NCI-H2171 (cell line): Measurements from ENCODE around the gene MIOX.

ENCODE experiments used
- DNase-seq: peaks from one replicate; lab custom pipeline; 2025; lab: John Stamatoyannopoulos, UW

The MIOX gene

DNA sequence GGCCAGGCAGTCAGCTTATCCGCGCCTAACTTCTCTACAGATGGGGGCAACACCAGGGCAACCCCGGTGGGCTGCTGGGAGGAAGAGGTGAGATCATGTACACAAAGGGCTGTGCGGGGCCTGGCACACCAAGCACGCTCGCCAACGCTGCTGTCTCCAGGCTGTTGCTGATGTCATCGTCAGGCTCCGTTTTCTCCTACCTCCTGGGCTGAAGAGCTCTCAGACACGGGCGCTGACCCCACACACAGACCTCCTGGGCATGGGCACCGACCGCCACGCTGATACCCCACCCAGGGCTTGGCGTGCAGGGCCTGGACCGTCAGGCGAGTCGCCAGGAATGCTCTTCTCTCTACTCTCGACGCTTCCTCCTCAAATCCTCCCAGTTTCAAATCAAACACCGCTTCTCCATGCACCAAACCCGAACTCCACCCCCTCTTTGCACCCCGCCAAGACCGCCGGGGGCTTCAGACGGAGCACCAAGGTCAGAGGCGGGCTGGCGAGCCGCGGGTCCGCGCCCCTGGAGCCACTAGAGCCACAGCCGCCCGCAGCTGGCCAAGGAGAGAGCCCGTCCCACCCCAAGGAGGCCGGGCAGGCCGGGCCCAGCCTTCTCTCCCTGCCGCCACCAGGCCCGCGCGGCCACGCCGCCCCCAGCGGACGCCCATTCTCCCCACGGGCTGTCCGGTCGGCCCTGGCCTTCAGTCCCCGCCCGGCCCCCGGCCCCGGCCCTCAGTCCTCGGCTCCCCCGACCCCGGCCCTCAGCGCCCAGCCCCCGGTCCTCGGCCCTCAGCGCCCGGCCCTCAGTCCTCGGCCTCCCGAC lies 12.6 kb upstream of the MIOX start:
- no peak for DNase-seq

- peak; percentile 87 for DNase-seq
Observed at GRCh38 chr22:50474710-50475651, 11.7 kb upstream of the MIOX start, which contains the start of gene SBF1. Gene SBF1, minus strand, starts transcription at chr22:50475035. Its CDS starts 195 bp downstream, at chr22:50474840.

GRCh38 chr22:50475652-50476002 lies 11.0 kb upstream of the MIOX start:
- no peak for DNase-seq

GRCh38 chr22:50476868-50477267 lies 9.8 kb upstream of the MIOX start:
- DNase-seq, result peak; percentile 18

GRCh38 chr22:50477923-50478322 lies 8.7 kb upstream of the MIOX start:
- no peak for DNase-seq

DNA sequence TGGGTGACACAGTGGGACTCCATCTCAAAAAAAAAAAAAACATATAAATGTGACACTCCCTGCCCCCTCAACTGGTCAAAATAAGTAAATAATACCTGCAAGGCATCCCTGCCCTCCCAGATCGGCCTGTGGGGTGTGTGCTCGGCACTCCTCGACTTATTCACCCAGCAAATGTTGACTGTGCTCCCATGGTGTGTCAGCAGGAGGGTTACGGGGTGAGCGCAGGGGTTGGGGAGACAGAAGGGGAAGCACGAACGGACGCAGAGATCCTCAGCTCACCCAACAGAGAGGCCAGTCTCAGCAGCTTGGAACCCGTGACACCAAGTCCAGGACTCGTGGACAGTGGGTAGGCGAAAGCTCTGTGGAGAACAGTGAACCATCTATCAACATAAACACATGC lies 6.9 kb upstream of the MIOX start:
- DNase-seq, result no peak

DNA sequence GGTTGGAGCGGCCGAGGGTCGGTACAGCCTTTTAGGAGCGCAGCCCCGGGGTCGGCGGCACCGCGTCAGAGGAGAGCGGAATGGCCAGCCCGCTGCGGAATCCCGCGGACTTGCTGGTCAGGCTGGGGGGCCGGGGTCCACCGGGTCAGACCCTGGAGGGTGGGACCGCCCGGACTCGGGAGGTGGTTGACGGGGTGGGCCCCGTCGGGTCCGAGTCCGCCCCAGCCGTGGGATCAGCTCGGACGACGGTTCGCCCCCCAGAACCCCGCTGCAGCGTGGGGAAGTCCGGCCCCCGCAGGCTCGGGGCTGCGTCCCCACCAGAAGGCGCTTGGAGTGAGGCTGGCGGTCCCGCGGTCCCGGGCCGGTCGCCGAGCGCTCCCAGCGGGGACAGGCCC lies 5.6 kb upstream of the MIOX start:
- DNase-seq, result no peak

DNA sequence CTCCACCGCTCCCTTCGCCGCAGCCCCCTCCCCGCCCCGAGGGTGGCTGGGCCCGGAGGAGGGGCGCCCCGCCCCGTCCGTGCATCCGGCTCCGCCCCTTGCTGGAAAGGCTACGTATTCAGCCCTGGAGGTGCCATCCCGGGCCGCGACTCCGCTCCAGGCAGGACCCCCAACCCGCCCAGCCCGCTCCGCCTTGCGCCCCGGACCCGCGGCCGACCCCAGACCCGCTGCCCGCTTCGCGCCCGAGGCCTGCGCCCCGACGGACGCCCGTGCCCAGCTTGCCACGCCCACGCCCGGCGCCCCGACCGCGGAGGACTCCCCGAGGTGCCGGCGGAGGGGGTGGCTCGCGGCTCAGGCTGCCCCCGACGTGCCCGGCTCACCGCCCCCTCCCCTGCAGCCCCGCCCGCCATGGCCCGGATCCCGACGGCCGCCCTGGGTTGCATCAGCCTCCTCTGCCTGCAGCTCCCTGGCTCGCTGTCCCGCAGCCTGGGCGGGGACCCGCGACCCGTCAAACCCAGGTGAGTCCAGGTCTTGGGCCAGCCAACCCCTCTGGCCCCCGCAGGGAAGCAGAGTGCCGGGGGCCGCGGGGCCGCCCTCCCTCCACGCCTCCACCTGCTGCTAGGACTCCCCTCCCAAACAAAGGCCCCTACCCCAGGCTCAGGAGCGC lies 5.1 kb upstream of the MIOX start, which contains the start of gene ADM2:
Gene ADM2, plus strand, starts transcription at position 104 of the 667 bp plus-strand sequence. Its CDS starts 305 bp downstream, at position 409.
- DNase-seq, result no peak

GRCh38 chr22:50482107-50483074 lies 4.3 kb upstream of the MIOX start:
- DNase-seq, result peak; percentile 35

GRCh38 chr22:50483106-50483505 lies 3.6 kb upstream of the MIOX start:
- peak; percentile 22 for DNase-seq

DNA sequence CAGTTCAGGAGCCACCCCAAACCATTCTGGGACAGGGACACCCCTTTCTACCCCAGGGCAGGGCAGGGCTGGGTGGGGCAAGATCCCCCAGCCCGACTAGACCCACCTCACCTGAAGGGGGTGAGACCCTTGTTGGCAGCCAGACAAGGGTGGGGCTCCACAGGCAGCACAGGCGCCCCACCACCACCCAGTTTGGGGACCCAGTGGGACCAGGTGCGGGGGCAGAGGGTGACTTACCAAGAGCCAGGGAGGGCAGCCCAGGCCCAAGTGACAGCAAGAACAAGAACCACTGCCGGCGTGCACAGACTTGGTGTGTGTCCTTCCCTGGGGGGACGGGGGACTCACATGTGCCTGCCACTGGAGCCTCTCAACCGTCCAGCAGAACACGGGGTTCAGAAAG lies 3.1 kb upstream of the MIOX start:
- DNase-seq, result no peak

- DNase-seq, result no peak
Observed at GRCh38 chr22:50483977-50484853, 2.4 kb upstream of the MIOX start.

- DNase-seq, result no peak
Observed at GRCh38 chr22:50485221-50486131, 1.2 kb upstream of the MIOX start.

GRCh38 chr22:50487290-50488005 lies 789 bp downstream of the MIOX start:
- DNase-seq, result no peak

GRCh38 chr22:50488006-50488677 lies 1.5 kb downstream of the MIOX start:
- no peak for DNase-seq

DNA sequence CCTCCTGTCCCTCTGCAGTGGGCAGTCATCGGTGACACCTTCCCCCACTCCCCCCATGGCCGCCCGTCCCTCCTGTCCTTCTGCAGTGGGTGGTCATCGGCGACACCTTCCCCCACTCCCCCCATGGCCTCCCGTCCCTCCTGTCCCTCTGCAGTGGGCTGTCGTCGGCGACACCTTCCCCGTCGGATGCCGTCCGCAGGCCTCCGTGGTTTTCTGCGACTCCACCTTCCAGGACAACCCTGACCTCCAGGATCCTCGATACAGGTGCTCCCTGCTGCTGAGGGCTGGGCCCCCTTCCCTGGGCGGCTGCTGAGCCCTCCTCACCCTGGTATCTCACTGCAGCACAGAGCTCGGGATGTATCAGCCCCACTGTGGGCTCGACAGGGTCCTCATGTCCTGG lies 2.2 kb downstream of the MIOX start:
- DNase-seq, result no peak

- no peak for DNase-seq
Observed at GRCh38 chr22:50489363-50490243, 2.9 kb downstream of the MIOX start.
